CD4-positive, alpha-beta T cell treated with Interleukin-15 for 1 hour (primary cell): ENCODE results near the gene MAP3K3.
"Not testable (repeated sequence)": the region's sequence is repeated elsewhere in the genome, so short reads cannot be mapped to it uniquely, and the experiment has no call there.

ENCODE experiments used
- DNase-seq: peaks from one replicate; pipeline ENCODE4 v3.0.0-alpha.2; 2020

Gene MAP3K3

GRCh38 chr17:63709110-63709509 is 86.9 kb downstream of the MAP3K3 start:
- DNase-seq = no peak

GRCh38 chr17:63714550-63715277 is 92.5 kb downstream of the MAP3K3 start:
- DNase-seq = no peak

DNA sequence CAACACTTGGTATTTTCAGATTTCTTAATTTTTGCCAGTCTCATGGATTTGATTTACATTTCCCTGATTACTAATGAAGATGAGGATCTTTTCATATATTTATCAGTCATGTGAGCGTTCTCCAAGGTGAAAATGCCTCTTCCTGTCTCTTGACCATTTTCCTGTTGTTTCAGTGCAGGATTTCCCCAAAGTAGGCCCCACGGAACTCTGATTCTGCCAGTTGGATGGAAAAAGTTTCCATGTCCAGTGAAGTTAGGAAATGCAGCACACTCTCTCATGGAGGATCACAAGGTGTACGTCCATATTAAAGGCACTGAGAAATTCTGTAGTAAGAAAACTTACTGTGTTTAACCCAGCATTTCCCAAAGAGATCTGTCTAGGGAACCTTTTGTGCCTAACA is 94.2 kb downstream of the MAP3K3 start:
- no peak for DNase-seq

GRCh38 chr17:63718988-63719387 is 96.8 kb downstream of the MAP3K3 start:
- no peak for DNase-seq

DNA sequence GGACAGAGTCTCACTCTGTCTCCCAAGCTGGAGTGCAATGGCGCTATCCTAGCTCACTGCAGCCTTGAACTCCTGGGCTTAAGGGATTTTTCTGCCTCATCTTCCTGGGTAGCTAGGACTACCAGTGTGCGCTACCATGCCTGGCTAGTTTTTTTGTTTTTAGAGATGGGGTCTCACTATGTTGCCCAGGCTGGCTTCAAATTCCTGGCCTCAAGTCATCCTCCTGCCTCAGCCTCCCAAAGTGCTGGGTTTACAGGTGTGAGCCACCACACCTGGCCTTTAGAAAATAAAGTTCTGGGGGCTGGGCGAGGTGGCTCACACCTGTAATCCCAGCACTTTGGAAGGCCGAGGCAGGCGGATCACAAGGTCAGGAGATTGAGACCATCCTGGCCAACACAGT is 98.0 kb downstream of the MAP3K3 start:
- DNase-seq = not testable (repeated sequence)

DNA sequence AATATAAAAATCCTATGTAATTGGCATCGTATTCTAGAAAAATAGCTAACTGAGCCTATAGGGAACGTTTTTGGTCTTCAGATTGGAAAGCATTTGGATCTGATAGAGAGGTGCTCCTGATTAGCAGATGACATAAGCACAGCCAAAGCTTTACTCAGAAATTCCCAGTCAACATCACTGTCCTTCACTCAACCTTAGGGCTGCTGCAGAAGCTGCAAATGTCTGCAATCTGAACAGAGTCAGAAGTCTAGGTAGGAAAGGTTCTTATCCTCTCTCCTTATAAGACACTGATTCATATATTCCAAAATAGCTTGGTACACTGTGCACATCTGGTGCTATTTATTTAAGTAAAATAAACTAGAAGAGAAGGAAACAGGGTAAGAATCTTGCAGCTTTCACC is 100.2 kb downstream of the MAP3K3 start:
- DNase-seq = no peak

GRCh38 chr17:63735691-63736090 is 113.5 kb downstream of the MAP3K3 start:
- no peak for DNase-seq

DNA sequence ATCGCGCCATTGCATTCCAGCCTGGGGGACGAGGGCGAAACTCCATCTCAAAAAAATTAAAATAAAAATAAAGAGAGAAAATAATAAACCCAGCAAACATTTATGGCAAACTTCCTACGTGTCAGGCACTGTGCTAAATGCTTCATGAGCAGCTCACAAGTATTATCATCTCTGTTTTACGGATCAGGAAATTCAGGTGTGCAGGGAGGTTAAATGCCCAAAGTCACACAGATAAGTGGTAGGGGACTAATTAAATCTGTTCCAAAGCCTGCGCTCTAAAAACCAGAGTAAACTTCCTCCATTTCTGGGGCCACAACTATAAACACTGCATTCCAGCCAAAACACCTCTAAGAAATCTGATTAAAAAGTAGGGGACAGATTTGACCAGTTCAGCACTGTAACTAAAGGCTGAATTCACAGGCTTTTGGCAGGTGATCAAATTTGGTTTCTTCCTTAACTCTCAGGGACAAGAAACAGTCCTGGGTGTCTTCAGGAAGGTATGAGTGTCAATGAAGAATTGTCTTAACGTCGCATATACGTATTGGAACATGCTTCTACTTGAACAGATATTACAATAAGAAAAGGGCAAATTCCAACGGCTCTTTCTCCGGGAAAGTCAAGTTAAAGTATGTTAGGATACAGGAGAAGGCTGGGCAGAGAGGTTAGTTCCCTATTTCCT is 118.4 kb downstream of the MAP3K3 start:
- DNase-seq = no peak

GRCh38 chr17:63741143-63741407 is 118.9 kb downstream of the MAP3K3 start:
- no peak for DNase-seq

DNA sequence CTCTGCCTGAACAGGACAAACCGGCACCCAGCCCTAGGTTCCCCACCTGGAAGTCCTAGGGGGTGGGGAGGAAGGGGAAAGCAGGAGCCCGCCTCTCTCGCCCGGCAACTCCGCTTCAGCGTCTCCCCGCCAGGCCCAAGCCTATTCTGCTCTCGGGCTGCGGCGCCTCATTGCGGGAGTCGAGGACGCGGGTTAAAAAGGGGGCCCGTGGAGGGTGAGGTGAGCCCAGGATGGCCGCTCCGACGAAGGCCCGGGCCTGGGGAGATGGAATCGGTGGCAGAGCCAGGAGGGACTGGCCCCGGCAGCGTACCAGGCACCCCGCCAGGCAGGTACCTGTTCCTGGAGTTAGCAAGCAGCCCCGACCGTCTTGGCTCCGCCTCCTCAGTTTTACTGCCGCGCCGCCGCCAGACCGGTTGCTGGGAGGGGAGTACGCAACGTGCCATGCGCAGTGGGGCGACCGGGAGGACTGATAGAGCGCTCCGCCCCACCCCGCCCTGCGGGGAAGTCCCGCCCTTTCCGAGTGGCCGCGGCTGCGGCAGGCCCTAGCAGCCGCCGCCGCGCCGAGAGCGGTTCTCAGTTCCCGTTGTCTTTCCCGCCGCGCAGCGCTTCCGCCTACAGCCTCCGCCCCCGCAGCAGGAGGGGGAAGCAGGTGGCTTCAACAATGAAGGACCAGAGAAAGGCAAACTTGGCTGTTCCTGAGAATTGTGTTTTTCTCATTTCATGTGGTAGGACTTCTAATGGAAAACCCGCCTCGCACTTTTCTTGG is 119.4 kb downstream of the MAP3K3 start, which contains the start of gene STRADA:
TSS of gene STRADA (minus strand) at position 392 of the 766 bp plus-strand sequence. CDS start 13,430 bp downstream, outside the sequence.
- DNase-seq = peak; percentile 99
